Peyer's patch (tissue), 4 donors: Measurements from ENCODE around the gene ULK1. TPM values are rescaled to one million over a fixed set of nuclear protein-coding genes. Genes with fewer than 3 reads are reported as not detected.

Source experiments
- DNase-seq, 3 donors: peaks; one replicate each; pipeline ENCODE4 v3.0.0-alpha.2; 2017 to 2019
- H3K27ac ChIP-seq, 4 donors: fragments of 200-600 bp; sonication (generic); one replicate each; pipeline ENCODE4 v1.5.1; 2016 to 2019
- H3K27me3 ChIP-seq, 2 donors: fragments of 200-600 bp; sonication (generic); one replicate each; pipeline ENCODE4 v1.5.1; 2019
- H3K36me3 ChIP-seq, 3 donors: fragments of 200-600 bp; sonication (generic); one replicate each; pipeline ENCODE4 v1.5.1; 2016 to 2019
- H3K4me1 ChIP-seq, 4 donors: fragments of 200-600 bp; sonication (generic); one replicate each; pipeline ENCODE4 v1.5.1; 2016 to 2019
- H3K4me3 ChIP-seq, 4 donors: fragments of 200-600 bp; sonication (generic); 1 replicate in 3 of 4; 2 replicates in 1 of 4; pipeline ENCODE4 v1.5.1; 2016 to 2019; ENCODE audit warnings: mild to moderate bottlenecking in 1 of 4
- H3K9me3 ChIP-seq, 4 donors: fragments of 200-600 bp; sonication (generic); one replicate each; pipeline ENCODE4 v1.5.1; 2016 to 2019; ENCODE audit warnings: mild to moderate bottlenecking in 1 of 4
- CTCF ChIP-seq, 6 experiments: fragments of 450-650 bp in 4 of 6; fragments of 200-600 bp in 2 of 6; sonication (generic) in 1 of 6; IDR thresholded peaks; one replicate each; pipeline ENCODE4 v1.5.1; 2017 to 2019; ENCODE audit warnings: antibody characterized with exemption in 6 of 6, mild to moderate bottlenecking in 3 of 6, moderate library complexity in 1 of 6
- POLR2A ChIP-seq, 2 donors: fragments of 450-650 bp; IDR thresholded peaks; one replicate each; pipeline ENCODE4 v1.5.1; 2017; ENCODE audit warnings: antibody characterized with exemption in 2 of 2, mild to moderate bottlenecking in 2 of 2, moderate library complexity in 2 of 2
- total RNA-seq, 4 donors: library from RNA; depleted of rRNA; stranded (reverse); fragments of >200 nt; gene quantifications; one replicate each; pipeline ENCODE4 v1.1.0, GENCODE V29; 2016

The ULK1 gene
- total RNA-seq, 4 donors from 2014 or later: 25.2 to 54.1 (median 38.8) TPM

GRCh38 chr12:131893605-131894312, 663 bp upstream of the ULK1 start:
- peak overlapping the region; percentile 56 to 83 (median 64) for H3K4me3 ChIP-seq
- TF ChIP-seq POLR2A (IDR thresholded peaks at IDR 0.05) (no peak), CTCF (IDR thresholded peaks at IDR 0.05) (no peak)

GRCh38 chr12:131894981-131895639, 688 bp downstream of the ULK1 start:
- Histone ChIP-seq H3K9me3 (no peaks in the 10 kb centered on the region), H3K27me3 (no peaks in the 10 kb centered on the region), H3K36me3 (peaks cover 0 to 12% (median 0%) of the 10 kb centered on the region in 3 donors), H3K27ac (peak overlapping the region; percentile 85 to 90 (median 88)), H3K4me3 (peak overlapping the region; percentile 56 to 83 (median 64)), H3K4me1 (peaks cover 0 to 16% (median 12%) of the 10 kb centered on the region in 4 donors)
- peak in 2 of 3 donors; percentile 18 to 59 for DNase-seq
- TF ChIP-seq CTCF (IDR thresholded peaks at IDR 0.05) (no peak), POLR2A (IDR thresholded peaks at IDR 0.05) (no peak)

More at GRCh38 chr12:131893605-131894312, 663 bp upstream of the ULK1 start:
- Histone ChIP-seq H3K9me3 (no peaks in the 10 kb centered on the region), H3K27me3 (no peaks in the 10 kb centered on the region), H3K4me1 (peaks cover 0 to 16% (median 12%) of the 10 kb centered on the region in 4 donors), H3K27ac (peak overlapping the region; percentile 77 to 90 (median 86)), H3K36me3 (peaks cover 0 to 9% (median 0%) of the 10 kb centered on the region in 3 donors)
- DNase-seq: no peak

GRCh38 chr12:131895640-131896079, 1.2 kb downstream of the ULK1 start:
- Histone ChIP-seq H3K27me3 (no peaks in the 10 kb centered on the region), H3K4me3 (peak overlapping the region; percentile 56 to 83 (median 64)), H3K4me1 (peaks cover 0 to 16% (median 12%) of the 10 kb centered on the region in 4 donors), H3K36me3 (peaks cover 0 to 12% (median 0%) of the 10 kb centered on the region in 3 donors), H3K27ac (peak overlapping the region; percentile 85 to 90 (median 88)), H3K9me3 (no peaks in the 10 kb centered on the region)
- peak in 1 of 3 donors; percentile 23 for DNase-seq
- no peak for TF ChIP-seq POLR2A (IDR thresholded peaks at IDR 0.05)
- TF ChIP-seq CTCF (IDR thresholded peaks at IDR 0.05): no peak

- no peaks in the 10 kb centered on the region for H3K9me3 ChIP-seq
- peaks cover 0 to 16% (median 12%) of the 10 kb centered on the region in 4 donors for H3K4me1 ChIP-seq
- H3K36me3 ChIP-seq: peaks cover 0 to 12% (median 0%) of the 10 kb centered on the region in 3 donors
- peak overlapping the region; percentile 56 to 83 (median 64) for H3K4me3 ChIP-seq
- peak; percentile 85 to 95 (median 94) for DNase-seq
- no peaks in the 10 kb centered on the region for H3K27me3 ChIP-seq
- TF ChIP-seq POLR2A (IDR thresholded peaks at IDR 0.05) (peak; percentile 89 to 90), CTCF (IDR thresholded peaks at IDR 0.05) (no peak)
- peak overlapping the region; percentile 85 to 90 (median 88) for H3K27ac ChIP-seq
These were observed 1.8 kb downstream of the ULK1 start for GRCh38 chr12:131896080-131896810.

- peaks cover 0 to 22% (median 12%) of the 10 kb centered on the region in 4 donors for H3K4me1 ChIP-seq
- TF ChIP-seq CTCF (IDR thresholded peaks at IDR 0.05): no peak
- no peak for TF ChIP-seq POLR2A (IDR thresholded peaks at IDR 0.05)
- DNase-seq: no peak
- peak overlapping the region; percentile 56 to 83 (median 64) for H3K4me3 ChIP-seq
- H3K36me3 ChIP-seq: peaks cover 0 to 12% (median 0%) of the 10 kb centered on the region in 3 donors
- H3K9me3 ChIP-seq: no peaks in the 10 kb centered on the region
- no peaks in the 10 kb centered on the region for H3K27me3 ChIP-seq
- H3K27ac ChIP-seq: peak overlapping the region; percentile 85 to 90 (median 88)
These were observed 2.4 kb downstream of the ULK1 start for GRCh38 chr12:131896811-131897270.
